ENCODE results near the gene SNRK.

- TF ChIP-seq, protein P1, sequence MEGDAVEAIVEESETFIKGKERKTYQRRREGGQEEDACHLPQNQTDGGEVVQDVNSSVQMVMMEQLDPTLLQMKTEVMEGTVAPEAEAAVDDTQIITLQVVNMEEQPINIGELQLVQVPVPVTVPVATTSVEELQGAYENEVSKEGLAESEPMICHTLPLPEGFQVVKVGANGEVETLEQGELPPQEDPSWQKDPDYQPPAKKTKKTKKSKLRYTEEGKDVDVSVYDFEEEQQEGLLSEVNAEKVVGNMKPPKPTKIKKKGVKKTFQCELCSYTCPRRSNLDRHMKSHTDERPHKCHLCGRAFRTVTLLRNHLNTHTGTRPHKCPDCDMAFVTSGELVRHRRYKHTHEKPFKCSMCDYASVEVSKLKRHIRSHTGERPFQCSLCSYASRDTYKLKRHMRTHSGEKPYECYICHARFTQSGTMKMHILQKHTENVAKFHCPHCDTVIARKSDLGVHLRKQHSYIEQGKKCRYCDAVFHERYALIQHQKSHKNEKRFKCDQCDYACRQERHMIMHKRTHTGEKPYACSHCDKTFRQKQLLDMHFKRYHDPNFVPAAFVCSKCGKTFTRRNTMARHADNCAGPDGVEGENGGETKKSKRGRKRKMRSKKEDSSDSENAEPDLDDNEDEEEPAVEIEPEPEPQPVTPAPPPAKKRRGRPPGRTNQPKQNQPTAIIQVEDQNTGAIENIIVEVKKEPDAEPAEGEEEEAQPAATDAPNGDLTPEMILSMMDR (IDR thresholded peaks at IDR 0.05; ENCODE audit: poor library complexity): no peak
- no peak for TF ChIP-seq EZH2 (IDR thresholded peaks at IDR 0.05; ENCODE audit: borderline replicate concordance)
These were observed 49.5 kb downstream of the SNRK start for GRCh38 chr3:43335799-43336198.
